ENCODE data around the gene GNAZ.

Gene GNAZ

DNA sequence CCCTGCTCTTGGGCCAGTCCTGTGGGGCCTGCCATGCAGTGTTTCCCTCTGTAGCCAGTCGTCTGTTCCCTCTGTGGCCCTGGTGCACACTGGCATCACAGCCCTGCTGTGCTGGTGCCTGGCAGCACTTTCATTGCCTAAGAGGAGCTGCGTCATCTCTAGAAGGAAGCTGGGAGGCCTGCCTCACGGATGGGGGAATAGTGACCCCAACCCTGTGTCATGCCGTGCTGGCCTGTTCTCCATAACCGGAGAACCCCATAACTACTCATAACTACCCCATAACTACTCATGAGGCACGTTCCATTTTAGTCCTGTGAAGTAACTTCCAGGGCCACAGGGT, 88.9 kb downstream of the GNAZ start:
- TF ChIP-seq FOXM1 (IDR thresholded peaks at IDR 0.05; ENCODE audit: borderline replicate concordance, low read depth) (no peak), YY1 (IDR thresholded peaks at IDR 0.05; ENCODE audit: low read depth) (no peak), TAF1 (IDR thresholded peaks at IDR 0.05; ENCODE audit: low read depth) (no peak), CEBPB (IDR thresholded peaks at IDR 0.05) (no peak), EGR1 (IDR thresholded peaks at IDR 0.05) (no peak), TEAD4 (IDR thresholded peaks at IDR 0.05) (no peak), RAD21 (IDR thresholded peaks at IDR 0.05; ENCODE audit: low read depth) (no peak), TCF12 (IDR thresholded peaks at IDR 0.05; ENCODE audit: low read depth) (no peak), CREB1 (IDR thresholded peaks at IDR 0.05; ENCODE audit: low read depth) (no peak), NFIC (IDR thresholded peaks at IDR 0.05) (no peak), EP300 (IDR thresholded peaks at IDR 0.05; ENCODE audit: borderline replicate concordance) (no peak), ZBTB7A (IDR thresholded peaks at IDR 0.05; ENCODE audit: low read depth) (no peak)
- TF ChIP-seq, protein P1, sequence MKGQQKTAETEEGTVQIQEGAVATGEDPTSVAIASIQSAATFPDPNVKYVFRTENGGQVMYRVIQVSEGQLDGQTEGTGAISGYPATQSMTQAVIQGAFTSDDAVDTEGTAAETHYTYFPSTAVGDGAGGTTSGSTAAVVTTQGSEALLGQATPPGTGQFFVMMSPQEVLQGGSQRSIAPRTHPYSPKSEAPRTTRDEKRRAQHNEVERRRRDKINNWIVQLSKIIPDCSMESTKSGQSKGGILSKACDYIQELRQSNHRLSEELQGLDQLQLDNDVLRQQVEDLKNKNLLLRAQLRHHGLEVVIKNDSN (IDR thresholded peaks at IDR 0.05) = no peak
- TF ChIP-seq, protein P2, sequence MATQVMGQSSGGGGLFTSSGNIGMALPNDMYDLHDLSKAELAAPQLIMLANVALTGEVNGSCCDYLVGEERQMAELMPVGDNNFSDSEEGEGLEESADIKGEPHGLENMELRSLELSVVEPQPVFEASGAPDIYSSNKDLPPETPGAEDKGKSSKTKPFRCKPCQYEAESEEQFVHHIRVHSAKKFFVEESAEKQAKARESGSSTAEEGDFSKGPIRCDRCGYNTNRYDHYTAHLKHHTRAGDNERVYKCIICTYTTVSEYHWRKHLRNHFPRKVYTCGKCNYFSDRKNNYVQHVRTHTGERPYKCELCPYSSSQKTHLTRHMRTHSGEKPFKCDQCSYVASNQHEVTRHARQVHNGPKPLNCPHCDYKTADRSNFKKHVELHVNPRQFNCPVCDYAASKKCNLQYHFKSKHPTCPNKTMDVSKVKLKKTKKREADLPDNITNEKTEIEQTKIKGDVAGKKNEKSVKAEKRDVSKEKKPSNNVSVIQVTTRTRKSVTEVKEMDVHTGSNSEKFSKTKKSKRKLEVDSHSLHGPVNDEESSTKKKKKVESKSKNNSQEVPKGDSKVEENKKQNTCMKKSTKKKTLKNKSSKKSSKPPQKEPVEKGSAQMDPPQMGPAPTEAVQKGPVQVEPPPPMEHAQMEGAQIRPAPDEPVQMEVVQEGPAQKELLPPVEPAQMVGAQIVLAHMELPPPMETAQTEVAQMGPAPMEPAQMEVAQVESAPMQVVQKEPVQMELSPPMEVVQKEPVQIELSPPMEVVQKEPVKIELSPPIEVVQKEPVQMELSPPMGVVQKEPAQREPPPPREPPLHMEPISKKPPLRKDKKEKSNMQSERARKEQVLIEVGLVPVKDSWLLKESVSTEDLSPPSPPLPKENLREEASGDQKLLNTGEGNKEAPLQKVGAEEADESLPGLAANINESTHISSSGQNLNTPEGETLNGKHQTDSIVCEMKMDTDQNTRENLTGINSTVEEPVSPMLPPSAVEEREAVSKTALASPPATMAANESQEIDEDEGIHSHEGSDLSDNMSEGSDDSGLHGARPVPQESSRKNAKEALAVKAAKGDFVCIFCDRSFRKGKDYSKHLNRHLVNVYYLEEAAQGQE (IDR thresholded peaks at IDR 0.05; ENCODE audit: low read depth) = no peak
- TF ChIP-seq, protein P3, sequence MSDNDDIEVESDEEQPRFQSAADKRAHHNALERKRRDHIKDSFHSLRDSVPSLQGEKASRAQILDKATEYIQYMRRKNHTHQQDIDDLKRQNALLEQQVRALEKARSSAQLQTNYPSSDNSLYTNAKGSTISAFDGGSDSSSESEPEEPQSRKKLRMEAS (IDR thresholded peaks at IDR 0.05) = no peak

GRCh38 chr22:23161029-23161428, 90.7 kb downstream of the GNAZ start:
- no peak for TF ChIP-seq ZBTB7A (IDR thresholded peaks at IDR 0.05; ENCODE audit: low read depth)
- TF ChIP-seq, protein P3 (IDR thresholded peaks at IDR 0.05) = no peak
- TF ChIP-seq FOXM1 (IDR thresholded peaks at IDR 0.05; ENCODE audit: borderline replicate concordance, low read depth) = no peak
- no peak for TF ChIP-seq NFIC (IDR thresholded peaks at IDR 0.05)
- TF ChIP-seq, protein P1 (IDR thresholded peaks at IDR 0.05) = no peak

DNA sequence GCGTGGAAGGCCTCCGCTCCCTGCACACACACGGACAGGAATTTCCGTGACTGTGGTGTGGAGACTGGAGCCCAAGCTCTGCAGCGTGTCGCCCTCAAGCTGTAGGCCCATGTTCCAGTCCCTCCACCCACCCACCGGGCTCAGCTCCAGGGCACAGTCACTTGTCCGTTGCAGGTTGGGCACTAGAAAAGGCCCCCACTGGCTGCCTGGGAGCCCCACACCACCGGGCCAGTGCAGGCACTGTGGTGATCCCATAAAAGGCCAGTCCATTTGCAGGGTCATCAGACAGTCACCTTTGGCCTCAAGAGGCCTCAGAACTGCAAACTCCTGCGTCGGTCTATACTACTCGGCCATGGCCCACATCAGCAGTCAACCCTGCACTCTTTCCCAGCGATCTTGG, 91.3 kb downstream of the GNAZ start:
- TF ChIP-seq, protein P2 (IDR thresholded peaks at IDR 0.05; ENCODE audit: low read depth) = no peak
- TF ChIP-seq ZBTB7A (IDR thresholded peaks at IDR 0.05; ENCODE audit: low read depth) (no peak), TEAD4 (IDR thresholded peaks at IDR 0.05) (no peak), YY1 (IDR thresholded peaks at IDR 0.05; ENCODE audit: low read depth) (no peak), TCF12 (IDR thresholded peaks at IDR 0.05; ENCODE audit: low read depth) (no peak), EGR1 (IDR thresholded peaks at IDR 0.05) (no peak), CEBPB (IDR thresholded peaks at IDR 0.05) (no peak), RAD21 (IDR thresholded peaks at IDR 0.05; ENCODE audit: low read depth) (no peak), CREB1 (IDR thresholded peaks at IDR 0.05; ENCODE audit: low read depth) (no peak), TAF1 (IDR thresholded peaks at IDR 0.05; ENCODE audit: low read depth) (no peak), NFIC (IDR thresholded peaks at IDR 0.05) (no peak)
- TF ChIP-seq, protein P1 (IDR thresholded peaks at IDR 0.05) = no peak
- TF ChIP-seq, protein P3 (IDR thresholded peaks at IDR 0.05) = no peak

- no peak for TF ChIP-seq NFIC (IDR thresholded peaks at IDR 0.05)
- no peak for TF ChIP-seq CEBPB (IDR thresholded peaks at IDR 0.05)
- TF ChIP-seq EP300 (IDR thresholded peaks at IDR 0.05; ENCODE audit: borderline replicate concordance) = no peak
- TF ChIP-seq, protein P2 (IDR thresholded peaks at IDR 0.05; ENCODE audit: low read depth) = no peak
- TF ChIP-seq, protein P3 (IDR thresholded peaks at IDR 0.05) = no peak
- no peak for TF ChIP-seq ZBTB7A (IDR thresholded peaks at IDR 0.05; ENCODE audit: low read depth)
- TF ChIP-seq TCF12 (IDR thresholded peaks at IDR 0.05; ENCODE audit: low read depth) = no peak
- no peak for TF ChIP-seq RAD21 (IDR thresholded peaks at IDR 0.05; ENCODE audit: low read depth)
- no peak for TF ChIP-seq EGR1 (IDR thresholded peaks at IDR 0.05)
- no peak for TF ChIP-seq TAF1 (IDR thresholded peaks at IDR 0.05; ENCODE audit: low read depth)
- no peak for TF ChIP-seq YY1 (IDR thresholded peaks at IDR 0.05; ENCODE audit: low read depth)
- TF ChIP-seq, protein P1 (IDR thresholded peaks at IDR 0.05) = no peak
- TF ChIP-seq FOXM1 (IDR thresholded peaks at IDR 0.05; ENCODE audit: borderline replicate concordance, low read depth) = no peak
- TF ChIP-seq TEAD4 (IDR thresholded peaks at IDR 0.05) = no peak
- TF ChIP-seq CREB1 (IDR thresholded peaks at IDR 0.05; ENCODE audit: low read depth) = no peak
Measured at GRCh38 chr22:23163665-23164064, 93.3 kb downstream of the GNAZ start.

Data from Ishikawa (cell line).